SK-MEL-5 (cell line): Measurements from ENCODE around the gene BAIAP3. TPM values are rescaled to one million over a fixed set of nuclear protein-coding genes. Genes with fewer than 3 reads are reported as not detected.

ENCODE experiments used
- DNase-seq: peaks from one replicate; pipeline ENCODE4 v3.0.0-alpha.2; 2016; ENCODE audit warnings: low read depth, low spot score
- in situ Hi-C: cut with HindIII; loops from 2 replicates; pipeline ENCODE4 v1.10.0; 2016; ENCODE audit warnings: low sequenced_read_pairs, high pct_unique_total_duplicates, low pct_unique_long_range_greater_than_20kb
- total RNA-seq: library from RNA; depleted of rRNA; stranded (reverse); fragments of >200 nt; shearing (Covaris generic); gene quantifications from 2 replicates; pipeline ENCODE4 v1.2.3, GENCODE V29; 2014

The BAIAP3 gene
- total RNA-seq, 1 experiment from 2014 or later, result 1.2 TPM

- in situ Hi-C loops, result no loop called here
These were observed 5.6 kb downstream of the BAIAP3 start for GRCh38 chr16:1338855-1339675.

GRCh38 chr16:1340730-1341494 lies 7.5 kb downstream of the BAIAP3 start:
- DNase-seq, result no peak
- in situ Hi-C loops, result no loop called here

More at GRCh38 chr16:1338855-1339675, 5.6 kb downstream of the BAIAP3 start:
- DNase-seq, result no peak

- in situ Hi-C loops, result no loop called here
- no peak for DNase-seq
These were observed 8.3 kb downstream of the BAIAP3 start for GRCh38 chr16:1341495-1342420.

- DNase-seq, result peak; percentile 97
- in situ Hi-C loops, result no loop called here
These were observed 9.3 kb downstream of the BAIAP3 start for GRCh38 chr16:1342526-1343427.

- no peak for DNase-seq
These were observed 10.2 kb downstream of the BAIAP3 start for GRCh38 chr16:1343428-1344242.

GRCh38 chr16:1344499-1344898 lies 11.1 kb downstream of the BAIAP3 start:
- in situ Hi-C loops, result no loop called here

More at GRCh38 chr16:1343428-1344242, 10.2 kb downstream of the BAIAP3 start:
- in situ Hi-C loops, result no loop called here

GRCh38 chr16:1345087-1345486 lies 11.6 kb downstream of the BAIAP3 start:
- in situ Hi-C loops, result no loop called here
- no peak for DNase-seq

More at GRCh38 chr16:1344499-1344898, 11.1 kb downstream of the BAIAP3 start:
- DNase-seq, result no peak

GRCh38 chr16:1345651-1346421 lies 12.4 kb downstream of the BAIAP3 start:
- in situ Hi-C loops, result no loop called here
- DNase-seq, result no peak

GRCh38 chr16:1346422-1347285 lies 13.2 kb downstream of the BAIAP3 start:
- in situ Hi-C loops, result no loop called here
- DNase-seq, result peak; percentile 61

- no peak for DNase-seq
- in situ Hi-C loops, result no loop called here
These were observed 13.9 kb downstream of the BAIAP3 start for GRCh38 chr16:1347286-1347855.

- no peak for DNase-seq
- in situ Hi-C loops, result no loop called here
These were observed 14.5 kb downstream of the BAIAP3 start for GRCh38 chr16:1347962-1348361.

- in situ Hi-C loops, result no loop called here
- no peak for DNase-seq
These were observed 15.0 kb downstream of the BAIAP3 start for GRCh38 chr16:1348441-1348840.

- DNase-seq, result no peak
- in situ Hi-C loops, result no loop called here
These were observed 15.5 kb downstream of the BAIAP3 start for GRCh38 chr16:1348926-1349325.

- in situ Hi-C loops, result no loop called here
These were observed 15.9 kb downstream of the BAIAP3 start for GRCh38 chr16:1349351-1349750.

More at GRCh38 chr16:1349351-1349750, 15.9 kb downstream of the BAIAP3 start:
- no peak for DNase-seq
